H1 (cell line): ENCODE measurements around the gene BSN. TPM values are rescaled to one million over a fixed set of nuclear protein-coding genes. Genes with fewer than 3 reads are reported as not detected.

ENCODE experiments used
- CTCF ChIA-PET: fragments of 300-600 bp; sonication (Branson Sonifier 250); formaldehyde crosslinking; loops from one replicate; lab custom pipeline; 2021; ENCODE audit not compliant: partially characterized antibody; lab: Charles Lee
- POLR2A ChIA-PET: fragments of 300-600 bp; sonication (Branson Sonifier 250); formaldehyde crosslinking; loops from one replicate; lab custom pipeline; 2021; ENCODE audit warnings: inconsistent platforms; ENCODE audit not compliant: partially characterized antibody; lab: Charles Lee
- DNase-seq, 2 experiments: peaks; one replicate each; pipeline versions ENCODE4 v3.0.0 to v3.0.0-alpha.2; 2010 to 2022; ENCODE audit warnings: low spot score in 2 of 2, low read depth in 1 of 2, mixed read lengths in 1 of 2
- FAIRE-seq: peaks from 2 replicates; lab custom pipeline; 2011; peaks lifted over from hg19 to GRCh38; lab: Jason Lieb, UNC
- H2AFZ ChIP-seq: 2 replicates; pipeline ENCODE4 v1.8.1; 2012; ENCODE audit warnings: low read length, inconsistent platforms
- H2AK5ac ChIP-seq: 2 replicates; pipeline ENCODE4 v1.6.1; 2013; ENCODE audit warnings: low read depth, low read length
- H2BK120ac ChIP-seq: replicated peaks from 2 replicates; pipeline ENCODE3; 2013; ENCODE audit warnings: low read depth, low read length, inconsistent platforms
- H2BK12ac ChIP-seq: 2 replicates; pipeline ENCODE4 v1.6.1; 2013; ENCODE audit warnings: low read depth, low read length
- H2BK15ac ChIP-seq: 2 replicates; pipeline ENCODE4 v1.6.1; 2013; ENCODE audit warnings: low read length
- H2BK20ac ChIP-seq: 2 replicates; pipeline ENCODE4 v1.6.1; 2013; ENCODE audit warnings: low read length
- H2BK5ac ChIP-seq: 2 replicates; pipeline ENCODE4 v1.6.1; 2013; ENCODE audit warnings: low read depth, low read length
- H3K14ac ChIP-seq: 2 replicates; pipeline ENCODE4 v1.6.1; 2013; ENCODE audit warnings: inconsistent platforms; ENCODE audit not compliant: insufficient read length
- H3K18ac ChIP-seq: 2 replicates; pipeline ENCODE4 v1.6.1; 2013; ENCODE audit warnings: low read length; ENCODE audit errors: extremely low read depth
- H3K23ac ChIP-seq: 2 replicates; pipeline ENCODE4 v1.6.1; 2013; ENCODE audit warnings: inconsistent platforms; ENCODE audit not compliant: insufficient read length
- H3K23me2 ChIP-seq: 2 replicates; pipeline ENCODE4 v1.6.1; 2013; ENCODE audit warnings: low read depth, low read length
- H3K27ac ChIP-seq: 2 replicates; pipeline ENCODE4 v1.6.1; 2011; ENCODE audit warnings: low read depth, low read length, inconsistent platforms
- H3K27me3 ChIP-seq, 4 experiments: replicated peaks in 1 of 4; 1 replicate in 1 of 4; 2 replicates in 3 of 4; pipeline versions ENCODE4 v1.6.1 to v1.8.1; 2011 to 2013; ENCODE audit warnings: low read length in 3 of 4, mild to moderate bottlenecking in 3 of 4, inconsistent platforms in 2 of 4, mixed read lengths in 2 of 4, moderate library complexity in 1 of 4; ENCODE audit not compliant: control insufficient read depth in 3 of 4, insufficient read depth in 3 of 4; ENCODE audit errors: extremely low read depth in 1 of 4
- H3K36me3 ChIP-seq, 4 experiments: 2 replicates each; pipeline versions ENCODE4 v1.6.1 to v1.8.1; 2011 to 2013; ENCODE audit warnings: mild to moderate bottlenecking in 4 of 4, low read length in 3 of 4, moderate library complexity in 2 of 4, control low read depth in 1 of 4, inconsistent platforms in 1 of 4; ENCODE audit not compliant: insufficient read depth in 4 of 4, control insufficient read depth in 2 of 4
- H3K4ac ChIP-seq: replicated peaks from 2 replicates; pipeline ENCODE3; 2013; ENCODE audit warnings: low read length, low read depth, mixed read lengths, inconsistent platforms; ENCODE audit not compliant: insufficient read length
- H3K4me1 ChIP-seq, 4 experiments: replicated peaks in 1 of 4; 1 replicate in 1 of 4; 2 replicates in 3 of 4; pipeline versions ENCODE4 v1.6.1 to v1.8.1; 2011 to 2013; ENCODE audit warnings: low read length in 3 of 4, inconsistent platforms in 2 of 4, mixed read lengths in 1 of 4; ENCODE audit not compliant: insufficient read depth in 4 of 4, control insufficient read depth in 3 of 4
- H3K4me2 ChIP-seq, 2 experiments: 2 replicates each; pipeline versions ENCODE4 v1.6.1 to v1.8.1; 2011 to 2013; ENCODE audit warnings: low read depth in 2 of 2, low read length in 2 of 2, control low read depth in 1 of 2, inconsistent platforms in 1 of 2, mild to moderate bottlenecking in 1 of 2; ENCODE audit not compliant: insufficient read depth in 1 of 2
- H3K4me3 ChIP-seq, 4 experiments: fragments of 200-600, 300-600 bp in 1 of 4; sonication (generic), shearing (Covaris generic), sonication (Bioruptor Twin) in 1 of 4; 2 replicates each; pipeline versions ENCODE4 v1.5.1 to v1.8.1; 2011 to 2016; ENCODE audit warnings: low read length in 4 of 4, low read depth in 3 of 4, control low read depth in 2 of 4, inconsistent platforms in 2 of 4, mild to moderate bottlenecking in 2 of 4, mixed read lengths in 1 of 4, moderate library complexity in 1 of 4; ENCODE audit not compliant: insufficient read depth in 2 of 4; ENCODE audit errors: extremely low read depth in 1 of 4
- H3K56ac ChIP-seq: replicated peaks from 2 replicates; pipeline ENCODE3; 2013; ENCODE audit warnings: low read depth, mild to moderate bottlenecking, mixed read lengths, low read length, inconsistent platforms; ENCODE audit not compliant: insufficient read length
- H3K79me1 ChIP-seq: 2 replicates; pipeline ENCODE4 v1.6.1; 2013; ENCODE audit warnings: low read depth, low read length, control low read depth
- H3K79me2 ChIP-seq, 2 experiments: 2 replicates each; pipeline versions ENCODE4 v1.6.1 to v1.8.1; 2012 to 2013; ENCODE audit warnings: low read length in 2 of 2, mild to moderate bottlenecking in 2 of 2, inconsistent platforms in 1 of 2; ENCODE audit not compliant: insufficient read depth in 2 of 2, control insufficient read depth in 1 of 2
- H3K9ac ChIP-seq, 4 experiments: replicated peaks in 1 of 4; 1 replicate in 1 of 4; 2 replicates in 3 of 4; pipeline versions ENCODE4 v1.6.1 to v1.8.1; 2011 to 2013; ENCODE audit warnings: low read depth in 3 of 4, low read length in 3 of 4, control low read depth in 2 of 4, mild to moderate bottlenecking in 2 of 4, moderate library complexity in 2 of 4, inconsistent platforms in 1 of 4; ENCODE audit errors: extremely low read depth in 1 of 4
- H3K9me3 ChIP-seq, 2 experiments: 2 replicates each; pipeline versions ENCODE4 v1.6.1 to v1.8.1; 2012 to 2013; ENCODE audit warnings: mild to moderate bottlenecking in 2 of 2, moderate library complexity in 2 of 2, control low read depth in 1 of 2, inconsistent platforms in 1 of 2, low read depth in 1 of 2, low read length in 1 of 2, mixed read lengths in 1 of 2; ENCODE audit not compliant: insufficient read depth in 2 of 2
- H4K20me1 ChIP-seq, 2 experiments: replicated peaks in 1 of 2; 2 replicates each; pipeline versions ENCODE3 to v1.8.1; 2011 to 2013; ENCODE audit warnings: inconsistent platforms in 2 of 2, low read length in 2 of 2, mild to moderate bottlenecking in 1 of 2; ENCODE audit not compliant: insufficient read depth in 2 of 2, control insufficient read depth in 1 of 2
- H4K5ac ChIP-seq: 2 replicates; pipeline ENCODE4 v1.6.1; 2013; ENCODE audit warnings: low read length, low read depth, mixed read lengths, inconsistent platforms; ENCODE audit not compliant: insufficient read length
- H4K8ac ChIP-seq: 2 replicates; pipeline ENCODE4 v1.8.0; 2013; ENCODE audit warnings: mild to moderate bottlenecking, moderate library complexity, low read length, inconsistent platforms; ENCODE audit not compliant: insufficient read depth; ENCODE audit errors: extremely low read depth
- H4K91ac ChIP-seq: replicated peaks from 2 replicates; pipeline ENCODE3; 2013; ENCODE audit warnings: low read length, mixed read lengths, inconsistent platforms; ENCODE audit not compliant: insufficient read length
- CTBP2 ChIP-seq: IDR thresholded peaks from 2 replicates; pipeline ENCODE4 v1.7.0; 2011; ENCODE audit warnings: borderline replicate concordance, mild to moderate bottlenecking, moderate library complexity, mixed read lengths, low read length; ENCODE audit not compliant: insufficient read depth, insufficient read length
- EGR1 ChIP-seq: IDR thresholded peaks from 2 replicates; pipeline ENCODE4 v1.6.1; 2011; ENCODE audit warnings: low read depth, low read length, borderline replicate concordance
- EP300 ChIP-seq, 2 experiments: IDR thresholded peaks; 1 replicate in 1 of 2; 2 replicates in 1 of 2; pipeline ENCODE4 v1.6.1; 2011 to 2012; ENCODE audit warnings: low read depth in 2 of 2, low read length in 2 of 2, mild to moderate bottlenecking in 2 of 2, borderline replicate concordance in 1 of 2, inconsistent platforms in 1 of 2, moderate library complexity in 1 of 2
- HDAC6 ChIP-seq: IDR thresholded peaks from one replicate; pipeline ENCODE4 v1.7.1; 2012; ENCODE audit warnings: low read depth, mild to moderate bottlenecking, inconsistent platforms, low read length, moderate library complexity
- JUN ChIP-seq: IDR thresholded peaks from 2 replicates; pipeline ENCODE4 v1.6.1; 2011; ENCODE audit warnings: low read depth, mild to moderate bottlenecking, improper control_type of control experiment, low read length
- NRF1 ChIP-seq: IDR thresholded peaks from 2 replicates; pipeline ENCODE4 v1.6.1; 2011; ENCODE audit warnings: mild to moderate bottlenecking, low read depth, low read length, improper control_type of control experiment
- RAD21 ChIP-seq, 2 experiments: IDR thresholded peaks in 1 of 2; conservative IDR thresholded peaks in 1 of 2; 2 replicates each; pipeline ENCODE4 v1.6.1; 2011; ENCODE audit warnings: low read depth in 2 of 2, low read length in 2 of 2, improper control_type of control experiment in 1 of 2, inconsistent platforms in 1 of 2, mild to moderate bottlenecking in 1 of 2, moderate library complexity in 1 of 2
- WGBS, 2 experiments: shearing (Covaris generic) in 1 of 2; methylation state at CpG; one replicate each; pipeline versions ENCODE4 v1.1.6 to v1.1.7; 2013 to 2015; ENCODE audit warnings: low lambda C conversion rate in 2 of 2, mixed read lengths in 2 of 2, inconsistent platforms in 1 of 2, low coverage in 1 of 2, missing lambda C conversion rate in 1 of 2; ENCODE audit not compliant: insufficient replicate concordance in 2 of 2, insufficient coverage in 1 of 2, insufficient read length in 1 of 2; ENCODE audit errors: extremely low coverage in 1 of 2, missing lambda C conversion rate in 1 of 2; 5-methylcytosine and 5-hydroxymethylcytosine counted together
- polyA plus RNA-seq, 7 experiments: library from polyadenylated mRNA; depleted of rRNA in 3 of 7; stranded (reverse) in 5 of 7; unstranded in 2 of 7; fragments of >200 nt in 5 of 7; fragments of 200-250 nt in 2 of 7; gene quantifications; 1 replicate in 5 of 7; 2 replicates in 1 of 7; 4 replicates in 1 of 7; pipeline versions ENCODE4 v1.2.1 to v1.2.3, GENCODE V29; 2011 to 2013; ENCODE audit warnings: missing spikeins in 2 of 7, mixed read lengths in 2 of 7
- total RNA-seq: library from RNA; stranded (reverse); fragmentation: NEBNext Ultra II Directional; extraction: Animal tissue kit (Norgen Biotek cat#: 25700); gene quantifications from 2 replicates; pipeline ENCODE4 v1.2.1, GENCODE V29; 2021
- TF ChIP-seq, protein P1 (sequence below), 3 experiments: IDR thresholded peaks; 1 replicate in 2 of 3; 2 replicates in 1 of 3; pipeline versions ENCODE4 v1.5.1 to v1.6.1; 2011; ENCODE audit warnings: low read length in 3 of 3, mild to moderate bottlenecking in 3 of 3, inconsistent platforms in 2 of 3, low read depth in 1 of 3, moderate library complexity in 1 of 3; ENCODE audit not compliant: insufficient read depth in 1 of 3; ENCODE audit errors: control extremely low read depth in 1 of 3

BSN gene
- total and polyA plus RNA-seq, 2 of the 8 experiments (the other 6 are each of a cell fraction or from before 2014, with no cell fraction given): 0.60 to 3.0 TPM

DNA sequence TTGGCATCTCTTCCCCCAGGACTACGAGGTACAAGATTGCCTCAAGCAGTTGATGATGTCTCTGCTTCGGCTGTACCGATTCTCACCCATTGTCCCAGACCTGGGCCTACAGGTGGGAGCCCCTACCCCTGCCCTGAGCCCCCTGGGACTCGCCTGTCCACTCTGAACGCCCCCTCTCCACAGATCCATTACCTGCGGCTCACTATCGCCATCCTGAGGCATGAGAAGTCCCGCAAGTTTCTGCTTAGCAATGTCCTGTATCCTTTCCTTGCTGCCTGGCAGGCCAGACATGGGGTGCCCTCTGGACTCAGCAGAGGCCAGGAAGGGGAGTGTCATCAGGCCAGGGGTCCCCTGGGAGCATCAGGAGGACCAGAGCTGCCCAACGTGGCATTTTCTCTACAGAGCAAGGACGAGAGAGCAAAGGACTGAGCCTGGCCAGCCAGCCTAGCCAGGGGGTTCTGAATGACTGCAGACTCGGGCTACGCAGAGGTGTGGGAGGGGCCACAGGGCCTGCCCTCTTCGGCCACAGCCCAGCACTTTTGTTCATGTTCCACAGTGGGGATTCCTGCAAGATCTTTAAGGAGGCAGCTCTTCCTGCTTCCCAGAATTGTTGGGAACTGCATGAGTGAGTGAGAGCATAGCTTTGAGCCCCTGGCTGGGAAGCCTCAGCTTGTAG, 146.3 kb downstream of the BSN start:
- CTCF ChIA-PET: interaction anchor here (0.5 to 9.7 kb wide), 65 partner anchors 9 to 562 kb away, joined by 3 to 127 read pairs (median 4); partner anchors contain the start of genes AMIGO3, INKA1, MST1 and MST1R
- no peak overlapping the region for H2BK15ac ChIP-seq
- TF ChIP-seq, protein P1, sequence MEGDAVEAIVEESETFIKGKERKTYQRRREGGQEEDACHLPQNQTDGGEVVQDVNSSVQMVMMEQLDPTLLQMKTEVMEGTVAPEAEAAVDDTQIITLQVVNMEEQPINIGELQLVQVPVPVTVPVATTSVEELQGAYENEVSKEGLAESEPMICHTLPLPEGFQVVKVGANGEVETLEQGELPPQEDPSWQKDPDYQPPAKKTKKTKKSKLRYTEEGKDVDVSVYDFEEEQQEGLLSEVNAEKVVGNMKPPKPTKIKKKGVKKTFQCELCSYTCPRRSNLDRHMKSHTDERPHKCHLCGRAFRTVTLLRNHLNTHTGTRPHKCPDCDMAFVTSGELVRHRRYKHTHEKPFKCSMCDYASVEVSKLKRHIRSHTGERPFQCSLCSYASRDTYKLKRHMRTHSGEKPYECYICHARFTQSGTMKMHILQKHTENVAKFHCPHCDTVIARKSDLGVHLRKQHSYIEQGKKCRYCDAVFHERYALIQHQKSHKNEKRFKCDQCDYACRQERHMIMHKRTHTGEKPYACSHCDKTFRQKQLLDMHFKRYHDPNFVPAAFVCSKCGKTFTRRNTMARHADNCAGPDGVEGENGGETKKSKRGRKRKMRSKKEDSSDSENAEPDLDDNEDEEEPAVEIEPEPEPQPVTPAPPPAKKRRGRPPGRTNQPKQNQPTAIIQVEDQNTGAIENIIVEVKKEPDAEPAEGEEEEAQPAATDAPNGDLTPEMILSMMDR (IDR thresholded peaks at IDR 0.05; ENCODE audit: control extremely low read depth in 1 of 3, insufficient read depth in 1 of 3, low read depth in 1 of 3, low read length in 3 of 3): peak in 2 of 3 experiments; percentile 59 to 66; a peak in 3 of 4 replicates
- TF ChIP-seq JUN (no peak), NRF1 (no peak), EGR1 (no peak), HDAC6 (no peak), CTBP2 (no peak), EP300 (IDR thresholded peaks at IDR 0.05; ENCODE audit: borderline replicate concordance in 1 of 2, low read depth in 2 of 2, low read length in 2 of 2) (no peak), RAD21 (IDR thresholded peaks at IDR 0.05 in 1 of 2, conservative IDR thresholded peaks at IDR 0.05 in 1 of 2; ENCODE audit: low read depth in 2 of 2, low read length in 2 of 2) (peak; percentile 33 to 46)

More for the DNA sequence above, 146.3 kb downstream of the BSN start:
- peaks cover 4 to 5% (median 5%) of the 10 kb centered on the region in 4 experiments; a peak in 5 of 8 replicates for H3K36me3 ChIP-seq
- peaks cover 0 to 9% (median 5%) of the 10 kb centered on the region in 4 experiments; a peak in 5 of 7 replicates for H3K4me1 ChIP-seq
- no peak overlapping the region for H2BK12ac ChIP-seq
- no peak overlapping the region for H4K91ac ChIP-seq
- no peaks in the 10 kb centered on the region for H3K79me2 ChIP-seq
- no peak overlapping the region for H2BK120ac ChIP-seq
- no peak overlapping the region for H2AK5ac ChIP-seq
- no peak overlapping the region for H2AFZ ChIP-seq
- no peaks in the 10 kb centered on the region for H3K23me2 ChIP-seq
- H3K9ac ChIP-seq: peak overlapping the region in 1 of 4 experiments; percentile 2; a peak in 1 of 7 replicates
- H2BK20ac ChIP-seq: no peak overlapping the region
- no peaks in the 10 kb centered on the region for H3K27me3 ChIP-seq
- H4K20me1 ChIP-seq: peaks cover 8 to 13% of the 10 kb centered on the region in 2 experiments
- no peak overlapping the region for H3K4me2 ChIP-seq
- H3K14ac ChIP-seq: no peak overlapping the region
- WGBS, 2 experiments: 86% methylated on average over 13 of the region's 13 CpGs; no CpG with 5 or more reads in 1 of the 2 experiments
- no peaks in the 10 kb centered on the region for H3K79me1 ChIP-seq
- no peak overlapping the region for H3K4me3 ChIP-seq
- POLR2A ChIA-PET: interaction anchor here (0.6 to 5.7 kb wide), 10 partner anchors 11 to 272 kb away, joined by 3 to 57 read pairs (median 4); partner anchors contain the start of genes AMIGO3 and NICN1
- H3K18ac ChIP-seq: no peak overlapping the region
- peak overlapping the region; percentile 5; the same call in 1 of the 2 replicates for H4K8ac ChIP-seq
- H3K9me3 ChIP-seq: no peaks in the 10 kb centered on the region
- no peak overlapping the region for H3K23ac ChIP-seq
- DNase-seq (peak in 1 of 2 experiments; percentile 71), FAIRE-seq (no peak)
- H3K56ac ChIP-seq: no peak overlapping the region
- H4K5ac ChIP-seq: no peak overlapping the region
- H3K4ac ChIP-seq: no peak overlapping the region
- H2BK5ac ChIP-seq: no peak overlapping the region; the same call in 1 of the 2 replicates
- no peak overlapping the region for H3K27ac ChIP-seq
